ENCODE measurements around the gene RAB3IP. TPM values are rescaled to one million over a fixed set of nuclear protein-coding genes. Genes with fewer than 3 reads are reported as not detected.

Gene RAB3IP
- total and polyA plus RNA-seq, 8 donors, result 13.9 to 33.0 (median 22.1) TPM

- H3K27ac ChIP-seq, result no peak overlapping the region
- 77 to 96% (median 85%) methylated on average over 3 of the region's 3 CpGs for WGBS, 5 donors
- no peak for DNase-seq
Observed at GRCh38 chr12:69822201-69822860, 83.7 kb downstream of the RAB3IP start.

GRCh38 chr12:69824028-69824427, 85.4 kb downstream of the RAB3IP start:
- Histone ChIP-seq H3K9me3 (no peaks in the 10 kb centered on the region), H3K27ac (no peak overlapping the region), H3K4me3 (no peak overlapping the region), H3K36me3 (no peaks in the 10 kb centered on the region), H3K4me1 (peaks cover 0 to 13% (median 6%) of the 10 kb centered on the region in 4 donors), H3K27me3 (no peaks in the 10 kb centered on the region)
- intact Hi-C loops (cut with DNase I; ENCODE audit: low total_unique reads), result no loop called here
- no peak for DNase-seq
- TF ChIP-seq CTCF (IDR thresholded peaks at IDR 0.05), result no peak
- no peak for TF ChIP-seq POLR2A (IDR thresholded peaks at IDR 0.05)
- TF ChIP-seq EP300 (IDR thresholded peaks at IDR 0.05), result no peak
- TF ChIP-seq POLR2AphosphoS5 (IDR thresholded peaks at IDR 0.05), result no peak

More at GRCh38 chr12:69822201-69822860, 83.7 kb downstream of the RAB3IP start:
- Histone ChIP-seq H3K9me3 (no peaks in the 10 kb centered on the region), H3K27me3 (no peaks in the 10 kb centered on the region), H3K4me1 (peaks cover 0 to 13% (median 6%) of the 10 kb centered on the region in 4 donors), H3K4me3 (no peak overlapping the region), H3K36me3 (no peaks in the 10 kb centered on the region)
- intact Hi-C loops (cut with DNase I; ENCODE audit: low total_unique reads), result no loop called here
- TF ChIP-seq POLR2AphosphoS5 (IDR thresholded peaks at IDR 0.05) (no peak), EP300 (IDR thresholded peaks at IDR 0.05) (no peak), POLR2A (IDR thresholded peaks at IDR 0.05) (no peak), CTCF (IDR thresholded peaks at IDR 0.05) (no peak)

GRCh38 chr12:69824966-69825560, 86.4 kb downstream of the RAB3IP start, which contains the start of gene MYRFL:
TSS of gene MYRFL (plus strand) at chr12:69825227. CDS start at chr12:69825518, 291 bp downstream.
- intact Hi-C loops (cut with DNase I; ENCODE audit: low total_unique reads), result no loop called here
- Histone ChIP-seq H3K4me1 (peaks cover 0 to 13% (median 6%) of the 10 kb centered on the region in 4 donors), H3K27me3 (no peaks in the 10 kb centered on the region), H3K9me3 (no peaks in the 10 kb centered on the region), H3K4me3 (no peak within 1 kb of the TSS), H3K36me3 (no peaks in the 10 kb centered on the region), H3K27ac (no peak within 1 kb of the TSS)
- no peak for DNase-seq
- TF ChIP-seq EP300 (IDR thresholded peaks at IDR 0.05) (no peak), POLR2A (IDR thresholded peaks at IDR 0.05) (no peak), POLR2AphosphoS5 (IDR thresholded peaks at IDR 0.05) (no peak), CTCF (IDR thresholded peaks at IDR 0.05) (no peak)
- WGBS, 5 donors, result 68 to 81% (median 74%) methylated on average over 5 of the region's 5 CpGs

- Histone ChIP-seq H3K36me3 (no peaks in the 10 kb centered on the region), H3K4me1 (no peaks in the 10 kb centered on the region), H3K27me3 (no peaks in the 10 kb centered on the region), H3K4me3 (no peak overlapping the region), H3K9me3 (no peaks in the 10 kb centered on the region), H3K27ac (no peak overlapping the region)
- TF ChIP-seq CTCF (IDR thresholded peaks at IDR 0.05) (no peak), POLR2AphosphoS5 (IDR thresholded peaks at IDR 0.05) (no peak), EP300 (IDR thresholded peaks at IDR 0.05) (no peak), POLR2A (IDR thresholded peaks at IDR 0.05) (no peak)
- intact Hi-C loops (cut with DNase I; ENCODE audit: low total_unique reads), result no loop called here
- DNase-seq, result no peak
- WGBS, 5 donors, result 53 to 67% (median 58%) methylated on average over 5 of the region's 5 CpGs
Observed at GRCh38 chr12:69828897-69829296, 90.2 kb downstream of the RAB3IP start.
